Measurements from ENCODE around the gene FAM83G. TPM values are rescaled to one million over a fixed set of nuclear protein-coding genes. Genes with fewer than 3 reads are reported as not detected.
A peak's percentile ranks its signal among the peaks of the same experiment; 100 is the strongest.

FAM83G gene
- polyA plus RNA-seq, 1 of the 3 experiments (the other 2 are of a cell fraction): 6.5 TPM

DNA sequence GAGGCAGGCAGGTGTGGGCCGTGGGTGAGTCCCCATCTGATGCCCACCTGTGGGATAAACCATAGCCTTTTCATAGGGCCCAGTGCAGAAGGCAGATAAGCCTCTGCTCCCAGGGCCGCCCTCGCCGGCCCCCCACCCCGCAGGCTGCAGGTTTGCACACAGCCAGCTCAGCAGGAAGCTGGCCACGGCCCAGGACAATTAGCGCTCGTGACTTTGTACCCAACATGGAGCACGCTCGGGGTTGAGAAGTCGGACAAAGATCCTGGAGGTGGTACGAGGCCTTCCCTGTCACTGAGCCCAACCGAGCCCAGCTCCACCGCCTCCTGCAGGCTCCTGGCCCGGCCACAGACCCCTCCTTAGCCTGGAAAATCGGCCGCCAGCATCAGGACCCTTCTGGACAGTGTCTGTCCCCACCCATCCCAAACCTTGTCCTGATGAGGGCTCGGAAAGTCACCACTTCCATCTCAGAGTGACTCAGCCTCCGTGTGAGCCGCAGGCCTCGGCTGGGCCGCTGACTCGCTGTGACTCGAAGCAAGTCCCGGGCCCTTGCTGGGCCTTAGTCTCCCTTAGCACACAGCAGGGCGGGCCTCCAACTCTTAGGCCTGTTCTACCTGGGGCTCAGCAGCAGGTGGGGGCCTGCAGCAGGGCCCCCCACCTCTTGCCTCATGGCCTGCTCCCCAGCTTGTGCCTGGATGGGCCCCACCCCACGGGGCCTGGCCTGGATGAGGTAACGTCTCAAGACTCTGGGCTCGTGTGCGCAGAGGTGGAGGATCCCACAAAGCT, 22.7 kb downstream of the FAM83G start (continued):
- TF ChIP-seq, protein P1, sequence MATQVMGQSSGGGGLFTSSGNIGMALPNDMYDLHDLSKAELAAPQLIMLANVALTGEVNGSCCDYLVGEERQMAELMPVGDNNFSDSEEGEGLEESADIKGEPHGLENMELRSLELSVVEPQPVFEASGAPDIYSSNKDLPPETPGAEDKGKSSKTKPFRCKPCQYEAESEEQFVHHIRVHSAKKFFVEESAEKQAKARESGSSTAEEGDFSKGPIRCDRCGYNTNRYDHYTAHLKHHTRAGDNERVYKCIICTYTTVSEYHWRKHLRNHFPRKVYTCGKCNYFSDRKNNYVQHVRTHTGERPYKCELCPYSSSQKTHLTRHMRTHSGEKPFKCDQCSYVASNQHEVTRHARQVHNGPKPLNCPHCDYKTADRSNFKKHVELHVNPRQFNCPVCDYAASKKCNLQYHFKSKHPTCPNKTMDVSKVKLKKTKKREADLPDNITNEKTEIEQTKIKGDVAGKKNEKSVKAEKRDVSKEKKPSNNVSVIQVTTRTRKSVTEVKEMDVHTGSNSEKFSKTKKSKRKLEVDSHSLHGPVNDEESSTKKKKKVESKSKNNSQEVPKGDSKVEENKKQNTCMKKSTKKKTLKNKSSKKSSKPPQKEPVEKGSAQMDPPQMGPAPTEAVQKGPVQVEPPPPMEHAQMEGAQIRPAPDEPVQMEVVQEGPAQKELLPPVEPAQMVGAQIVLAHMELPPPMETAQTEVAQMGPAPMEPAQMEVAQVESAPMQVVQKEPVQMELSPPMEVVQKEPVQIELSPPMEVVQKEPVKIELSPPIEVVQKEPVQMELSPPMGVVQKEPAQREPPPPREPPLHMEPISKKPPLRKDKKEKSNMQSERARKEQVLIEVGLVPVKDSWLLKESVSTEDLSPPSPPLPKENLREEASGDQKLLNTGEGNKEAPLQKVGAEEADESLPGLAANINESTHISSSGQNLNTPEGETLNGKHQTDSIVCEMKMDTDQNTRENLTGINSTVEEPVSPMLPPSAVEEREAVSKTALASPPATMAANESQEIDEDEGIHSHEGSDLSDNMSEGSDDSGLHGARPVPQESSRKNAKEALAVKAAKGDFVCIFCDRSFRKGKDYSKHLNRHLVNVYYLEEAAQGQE (IDR thresholded peaks at IDR 0.05; ENCODE audit: low read depth, low read length): no peak
- no peak for TF ChIP-seq RCOR1 (IDR thresholded peaks at IDR 0.05; ENCODE audit: low read length)
- no peak for TF ChIP-seq TEAD4 (IDR thresholded peaks at IDR 0.05; ENCODE audit: borderline replicate concordance, insufficient read depth)
- no peak for TF ChIP-seq SIN3A (IDR thresholded peaks at IDR 0.05; ENCODE audit: borderline replicate concordance, low read depth, low read length)
- TF ChIP-seq SMC3 (IDR thresholded peaks at IDR 0.05; ENCODE audit: low read depth, low read length): no peak
- no peak for TF ChIP-seq GATA2 (CRISPR knock-in tag; IDR thresholded peaks at IDR 0.05)
- TF ChIP-seq RXRA (IDR thresholded peaks at IDR 0.05; ENCODE audit: borderline replicate concordance, low read depth): no peak
- TF ChIP-seq FOXJ3 (CRISPR knock-in tag; IDR thresholded peaks at IDR 0.05): no peak
- no peak; the same call in 1 of the 2 replicates for TF ChIP-seq TCF12 (IDR thresholded peaks at IDR 0.05)
- TF ChIP-seq FOXM1 (IDR thresholded peaks at IDR 0.05; ENCODE audit: low read depth): no peak

DNA sequence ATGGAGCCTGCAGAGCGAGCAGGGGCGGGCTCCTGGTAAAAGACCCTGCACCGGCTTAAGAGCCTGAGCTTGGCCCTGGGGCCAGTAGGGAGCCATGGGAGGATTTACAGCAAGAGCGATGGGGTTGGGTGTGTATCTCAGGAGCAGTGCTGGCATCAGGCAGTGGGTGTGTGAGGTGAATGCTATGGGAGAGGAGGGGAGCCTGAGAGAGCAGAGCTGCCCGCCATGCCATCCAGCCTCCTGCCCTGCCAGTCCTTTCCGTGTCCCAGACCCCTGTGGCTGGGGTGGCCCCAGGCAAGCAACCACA, 23.3 kb downstream of the FAM83G start:
- Histone ChIP-seq H3K79me2 (ENCODE audit: insufficient read depth) (no peaks in the 10 kb centered on the region), H3K27ac (ENCODE audit: low read depth in 2 of 2, low read length in 1 of 2) (peak overlapping the region in 1 of 2 experiments; percentile 63; a peak in 1 of 4 replicates), H2AFZ (ENCODE audit: low read depth) (no peak overlapping the region), H3K9me2 (no peaks in the 10 kb centered on the region), H3K4me2 (no peak overlapping the region; the same call in 1 of the 2 replicates), H4K20me1 (ENCODE audit: insufficient read depth) (no peaks in the 10 kb centered on the region), H3K4me3 (ENCODE audit: low read depth in 2 of 2, low read length in 1 of 2) (no peak overlapping the region), H3K27me3 (ENCODE audit: insufficient read depth) (no peaks in the 10 kb centered on the region), H3F3A (replicated peaks; ENCODE audit: insufficient read depth) (no peaks in the 10 kb centered on the region), H3K36me3 (replicated peaks in 1 of 2; ENCODE audit: control insufficient read depth in 1 of 2, insufficient read depth in 2 of 2, low read length in 1 of 2) (peaks cover 0 to 20% of the 10 kb centered on the region in 2 experiments), H3K9ac (peak overlapping the region; percentile 71), H3K9me3 (no peaks in the 10 kb centered on the region), H3K4me1 (ENCODE audit: control insufficient read depth in 1 of 2, insufficient read depth in 2 of 2, low read depth in 1 of 2, low read length in 1 of 2) (peaks cover 0 to 11% of the 10 kb centered on the region in 2 experiments; a peak in 3 of 4 replicates)
- ChIA-PET CTCF (interaction anchor here (2.5 kb wide), 1 partner anchor 21 kb away, joined by 17 read pairs; no protein-coding TSS in a partner anchor), POLR2A (no interaction called here)
- DNase-seq: no peak
- 93% methylated on average over 6 of the region's 6 CpGs for WGBS (ENCODE audit: low lambda C conversion rate)
- no peak for TF ChIP-seq SIN3A (IDR thresholded peaks at IDR 0.05; ENCODE audit: borderline replicate concordance, low read depth, low read length)

Measured in SK-N-SH (cell line).